Right lobe of liver (tissue), 4 donors: Measurements from ENCODE around the gene LOXL4.

Experiments
- CTCF ChIP-seq, 4 donors: fragments of 200-600 bp in 3 of 4; fragments of 450-650 bp in 1 of 4; IDR thresholded peaks; one replicate each; pipeline versions ENCODE4 v1.5.1 to v1.8.0; 2016 to 2022; ENCODE audit warnings: antibody characterized with exemption in 4 of 4, mild to moderate bottlenecking in 2 of 4
- POLR2A ChIP-seq: fragments of 450-650 bp; IDR thresholded peaks from one replicate; pipeline ENCODE4 v1.6.1; 2017; ENCODE audit warnings: antibody characterized with exemption, mild to moderate bottlenecking
- donor health status: DM: no; HTN: no; CAD: no.
- donor health status: DM: no; HTN: no; CAD: no.
- donor health status: DM: no; HTN: yes; CAD: no.

DNA sequence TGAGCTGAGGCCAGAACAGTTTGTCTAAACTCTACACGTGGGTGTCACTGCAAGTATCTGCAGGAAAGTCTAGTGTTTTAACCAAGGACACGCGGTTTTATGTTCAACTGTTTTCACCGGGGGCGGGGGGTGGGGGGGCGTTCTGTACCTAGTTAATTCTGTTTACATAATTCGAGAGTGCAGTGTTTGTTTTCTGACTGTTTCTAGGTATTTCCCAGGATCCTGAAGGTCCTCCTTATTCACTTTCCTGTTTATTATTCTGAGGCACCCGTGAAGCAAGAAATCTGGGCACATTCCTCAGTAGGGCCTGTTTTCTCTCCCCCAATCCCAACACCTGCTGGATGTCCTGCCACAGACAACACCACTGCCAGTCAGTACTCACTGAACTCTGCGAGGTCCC lies 7.6 kb downstream of the LOXL4 start:
- TF ChIP-seq CTCF (IDR thresholded peaks at IDR 0.05) (no peak), POLR2A (no peak)
